Keratinocyte (primary cell): Measurements from ENCODE around the gene TACR1. TPM values are rescaled to one million over a fixed set of nuclear protein-coding genes. Genes with fewer than 3 reads are reported as not detected.
"Not testable (repeated sequence)": the region's sequence is repeated elsewhere in the genome, so short reads cannot be mapped to it uniquely, and the experiment has no call there.

Experiments
- DNase-seq: peaks from one replicate; pipeline ENCODE4 v3.0.0-alpha.2; 2011; ENCODE audit warnings: low read depth, missing footprints, low spot score
- FAIRE-seq: peaks from 2 replicates; lab custom pipeline; 2011; peaks lifted over from hg19 to GRCh38; lab: Jason Lieb, UNC
- H2AFZ ChIP-seq: 2 replicates; pipeline ENCODE4 v1.6.0; 2012; ENCODE audit warnings: low read length, control low read depth, inconsistent platforms; ENCODE audit not compliant: control insufficient read depth
- H3K27ac ChIP-seq: 2 replicates; pipeline ENCODE4 v1.5.1; 2011; ENCODE audit warnings: low read length; ENCODE audit not compliant: control insufficient read depth, insufficient read depth
- H3K27me3 ChIP-seq: 3 replicates; pipeline ENCODE4 v1.6.0; 2011; ENCODE audit warnings: low read length; ENCODE audit not compliant: control insufficient read depth, insufficient read depth; ENCODE audit errors: extremely low read depth
- H3K36me3 ChIP-seq, 2 experiments: 2 replicates in 1 of 2; 3 replicates in 1 of 2; pipeline ENCODE4 v1.5.1; 2011; ENCODE audit warnings: low read length in 2 of 2, mild to moderate bottlenecking in 1 of 2; ENCODE audit not compliant: control insufficient read depth in 2 of 2, insufficient read depth in 2 of 2; ENCODE audit errors: extremely low read depth in 1 of 2
- H3K4me1 ChIP-seq: 3 replicates; pipeline ENCODE4 v1.5.1; 2011; ENCODE audit warnings: low read length; ENCODE audit not compliant: control insufficient read depth, insufficient read depth; ENCODE audit errors: extremely low read depth
- H3K4me2 ChIP-seq: 3 replicates; pipeline ENCODE4 v1.6.0; 2011; ENCODE audit warnings: low read depth, low read length; ENCODE audit not compliant: control insufficient read depth, insufficient read depth; ENCODE audit errors: extremely low read depth
- H3K4me3 ChIP-seq, 3 experiments: fragments of 200-600 bp in 1 of 3; sonication (generic) in 1 of 3; 2 replicates in 2 of 3; 3 replicates in 1 of 3; pipeline ENCODE4 v1.5.1; 2011 to 2016; ENCODE audit warnings: low read length in 3 of 3, mild to moderate bottlenecking in 3 of 3, control low read depth in 2 of 3, inconsistent platforms in 1 of 3, low read depth in 1 of 3, mixed read lengths in 1 of 3, mixed run types in 1 of 3, moderate library complexity in 1 of 3; ENCODE audit not compliant: control insufficient read depth in 2 of 3, insufficient read depth in 2 of 3; ENCODE audit errors: extremely low read depth in 1 of 3
- H3K79me2 ChIP-seq: 2 replicates; pipeline ENCODE4 v1.6.0; 2012; ENCODE audit warnings: low read length; ENCODE audit not compliant: control insufficient read depth, insufficient read depth
- H3K9ac ChIP-seq: 3 replicates; pipeline ENCODE4 v1.6.0; 2011; ENCODE audit warnings: low read length; ENCODE audit not compliant: control insufficient read depth, insufficient read depth; ENCODE audit errors: extremely low read depth
- H3K9me1 ChIP-seq: 3 replicates; pipeline ENCODE4 v1.6.0; 2011; ENCODE audit warnings: low read length; ENCODE audit not compliant: control insufficient read depth, insufficient read depth; ENCODE audit errors: extremely low read depth
- H3K9me3 ChIP-seq: 2 replicates; pipeline ENCODE4 v1.5.1; 2012; ENCODE audit warnings: low read depth, low read length; ENCODE audit not compliant: control insufficient read depth
- H4K20me1 ChIP-seq: 3 replicates; pipeline ENCODE4 v1.6.0; 2011; ENCODE audit warnings: low read length; ENCODE audit not compliant: control insufficient read depth, insufficient read depth; ENCODE audit errors: extremely low read depth
- EZH2 ChIP-seq: IDR thresholded peaks from one replicate; pipeline ENCODE4 v1.6.1; 2012; ENCODE audit warnings: inconsistent platforms, mild to moderate bottlenecking, low read length, moderate library complexity
- dilution Hi-C: fragments of 300-500 bp; cut with MboI; formaldehyde crosslinking; loops from one replicate; pipeline ENCODE4 v1.7.0; 2020; ENCODE audit warnings: low sequenced_read_pairs; ENCODE audit not compliant: extremely low pct_ligation_motif_present
- polyA plus RNA-seq, 5 experiments: library from polyadenylated mRNA; depleted of rRNA in 3 of 5; stranded (reverse) in 3 of 5; stranded (forward) in 1 of 5; unstranded in 1 of 5; fragments of >200 nt; gene quantifications; 1 replicate in 1 of 5; 2 replicates in 3 of 5; 3 replicates in 1 of 5; pipeline versions ENCODE4 v1.2.1 to v1.2.3, GENCODE V29; 2011 to 2012; ENCODE audit warnings: missing spikeins in 2 of 5, low read depth in 1 of 5, low replicate concordance in 1 of 5
- TF ChIP-seq, protein P1 (sequence below), 3 experiments: IDR thresholded peaks in 1 of 3; conservative IDR thresholded peaks in 1 of 3; optimal IDR thresholded peaks in 1 of 3; 2 replicates in 2 of 3; 3 replicates in 1 of 3; pipeline versions ENCODE3 to v1.5.1; 2011; ENCODE audit warnings: low read length in 3 of 3, mild to moderate bottlenecking in 3 of 3, moderate library complexity in 2 of 3, control low read depth in 1 of 3, inconsistent platforms in 1 of 3; ENCODE audit not compliant: insufficient read depth in 2 of 3; ENCODE audit errors: extremely low read depth in 1 of 3

Gene TACR1
- polyA plus RNA-seq, 1 donor (not counting 4 experiments of a cell fraction or from before 2014, with no cell fraction given) = not detected

GRCh38 chr2:75146606-75147332 is 52.6 kb downstream of the TACR1 start:
- FAIRE-seq = no peak
- H2AFZ ChIP-seq = no peak overlapping the region
- no peaks in the 10 kb centered on the region for H3K79me2 ChIP-seq
- no peak overlapping the region for H3K4me3 ChIP-seq
- no peak for TF ChIP-seq EZH2
- TF ChIP-seq, protein P1, sequence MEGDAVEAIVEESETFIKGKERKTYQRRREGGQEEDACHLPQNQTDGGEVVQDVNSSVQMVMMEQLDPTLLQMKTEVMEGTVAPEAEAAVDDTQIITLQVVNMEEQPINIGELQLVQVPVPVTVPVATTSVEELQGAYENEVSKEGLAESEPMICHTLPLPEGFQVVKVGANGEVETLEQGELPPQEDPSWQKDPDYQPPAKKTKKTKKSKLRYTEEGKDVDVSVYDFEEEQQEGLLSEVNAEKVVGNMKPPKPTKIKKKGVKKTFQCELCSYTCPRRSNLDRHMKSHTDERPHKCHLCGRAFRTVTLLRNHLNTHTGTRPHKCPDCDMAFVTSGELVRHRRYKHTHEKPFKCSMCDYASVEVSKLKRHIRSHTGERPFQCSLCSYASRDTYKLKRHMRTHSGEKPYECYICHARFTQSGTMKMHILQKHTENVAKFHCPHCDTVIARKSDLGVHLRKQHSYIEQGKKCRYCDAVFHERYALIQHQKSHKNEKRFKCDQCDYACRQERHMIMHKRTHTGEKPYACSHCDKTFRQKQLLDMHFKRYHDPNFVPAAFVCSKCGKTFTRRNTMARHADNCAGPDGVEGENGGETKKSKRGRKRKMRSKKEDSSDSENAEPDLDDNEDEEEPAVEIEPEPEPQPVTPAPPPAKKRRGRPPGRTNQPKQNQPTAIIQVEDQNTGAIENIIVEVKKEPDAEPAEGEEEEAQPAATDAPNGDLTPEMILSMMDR (optimal IDR thresholded peaks at IDR 0.05 in 1 of 3, IDR thresholded peaks at IDR 0.05 in 1 of 3, conservative IDR thresholded peaks at IDR 0.05 in 1 of 3; ENCODE audit: extremely low read depth in 1 of 3, insufficient read depth in 2 of 3, low read length in 3 of 3) = no peak
- no peaks in the 10 kb centered on the region for H3K9me3 ChIP-seq
- H3K27ac ChIP-seq = no peak overlapping the region
- H3K9ac ChIP-seq = no peak overlapping the region
- H3K9me1 ChIP-seq = no peaks in the 10 kb centered on the region
- DNase-seq = no peak
- peaks cover 2% of the 10 kb centered on the region for H3K27me3 ChIP-seq
- no peak overlapping the region for H3K4me2 ChIP-seq
- dilution Hi-C loops = no loop called here
- no peaks in the 10 kb centered on the region for H3K36me3 ChIP-seq
- no peaks in the 10 kb centered on the region for H3K4me1 ChIP-seq
- no peaks in the 10 kb centered on the region for H4K20me1 ChIP-seq

DNA sequence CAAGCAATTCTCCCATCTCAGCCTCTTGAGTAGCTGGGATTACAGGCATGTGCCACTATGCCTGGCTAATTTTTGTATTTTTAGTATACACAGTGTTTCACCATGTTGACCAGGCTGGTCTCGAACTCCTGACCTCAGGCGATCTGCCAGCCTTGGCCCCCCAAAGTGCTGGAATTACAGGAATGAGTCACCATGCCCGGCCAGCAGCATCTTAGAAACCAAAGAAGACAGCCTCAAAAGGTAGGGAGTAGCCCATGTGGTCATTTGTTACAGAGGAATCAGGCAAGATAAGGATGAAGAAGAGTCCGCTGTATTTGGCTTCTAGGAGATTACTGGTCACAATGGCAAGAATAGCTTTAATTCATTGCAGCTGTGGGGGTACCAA is 53.1 kb downstream of the TACR1 start:
- H3K27me3 ChIP-seq, H3K9me1 ChIP-seq, H3K4me3 ChIP-seq, H3K4me2 ChIP-seq, H3K79me2 ChIP-seq, H4K20me1 ChIP-seq, H3K36me3 ChIP-seq, H2AFZ ChIP-seq, H3K9me3 ChIP-seq, H3K27ac ChIP-seq, H3K9ac ChIP-seq, FAIRE-seq, DNase-seq, dilution Hi-C loops, H3K4me1 ChIP-seq: not testable (repeated sequence)

DNA sequence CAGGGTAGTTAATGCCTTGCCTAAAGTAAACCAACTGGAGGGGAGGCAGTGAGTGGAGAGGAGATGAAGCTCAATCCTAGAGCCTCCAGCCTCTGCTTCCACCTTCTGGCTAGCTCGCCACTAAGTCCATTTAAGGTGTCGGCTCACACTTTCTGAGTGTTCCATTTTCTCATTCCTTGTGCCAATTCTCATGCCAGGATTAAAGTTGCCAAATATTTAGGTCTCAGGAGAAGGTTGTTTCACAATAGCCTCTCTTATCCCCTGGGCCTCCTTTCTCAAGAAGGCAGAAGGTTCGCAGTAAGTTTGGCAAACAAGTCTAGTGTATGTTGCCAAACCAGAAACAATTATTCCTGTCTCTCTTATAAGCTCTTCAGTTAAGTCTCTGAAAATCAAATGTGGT is 57.2 kb downstream of the TACR1 start:
- H4K20me1 ChIP-seq = no peaks in the 10 kb centered on the region
- no peak overlapping the region for H3K9ac ChIP-seq
- FAIRE-seq = no peak
- TF ChIP-seq EZH2 = no peak
- TF ChIP-seq, protein P1 (optimal IDR thresholded peaks at IDR 0.05 in 1 of 3, IDR thresholded peaks at IDR 0.05 in 1 of 3, conservative IDR thresholded peaks at IDR 0.05 in 1 of 3; ENCODE audit: extremely low read depth in 1 of 3, insufficient read depth in 2 of 3, low read length in 3 of 3) = no peak
- dilution Hi-C loops = no loop called here
- H3K36me3 ChIP-seq = no peaks in the 10 kb centered on the region
- no peaks in the 10 kb centered on the region for H3K79me2 ChIP-seq
- H3K4me2 ChIP-seq = no peak overlapping the region
- H3K9me3 ChIP-seq = no peaks in the 10 kb centered on the region
- H3K9me1 ChIP-seq = no peaks in the 10 kb centered on the region
- peaks cover 17% of the 10 kb centered on the region for H3K27me3 ChIP-seq
- H3K27ac ChIP-seq = no peak overlapping the region
- no peak overlapping the region for H3K4me3 ChIP-seq
- no peak for DNase-seq
- no peaks in the 10 kb centered on the region for H3K4me1 ChIP-seq
- H2AFZ ChIP-seq = no peak overlapping the region
